T-helper 2 cell (primary cell): Measurements from ENCODE around the gene SHQ1.
A peak's percentile ranks its signal among the peaks of the same experiment; 100 is the strongest.

Experiments used
- DNase-seq, 5 experiments: peaks; one replicate each; pipeline versions ENCODE4 v3.0.0 to v3.0.0-alpha.2; 2012 to 2022

Gene SHQ1

GRCh38 chr3:72847282-72847681, 963 bp downstream of the SHQ1 start:
- DNase-seq = no peak

GRCh38 chr3:72846166-72846565, 2.1 kb downstream of the SHQ1 start:
- DNase-seq = no peak

DNA sequence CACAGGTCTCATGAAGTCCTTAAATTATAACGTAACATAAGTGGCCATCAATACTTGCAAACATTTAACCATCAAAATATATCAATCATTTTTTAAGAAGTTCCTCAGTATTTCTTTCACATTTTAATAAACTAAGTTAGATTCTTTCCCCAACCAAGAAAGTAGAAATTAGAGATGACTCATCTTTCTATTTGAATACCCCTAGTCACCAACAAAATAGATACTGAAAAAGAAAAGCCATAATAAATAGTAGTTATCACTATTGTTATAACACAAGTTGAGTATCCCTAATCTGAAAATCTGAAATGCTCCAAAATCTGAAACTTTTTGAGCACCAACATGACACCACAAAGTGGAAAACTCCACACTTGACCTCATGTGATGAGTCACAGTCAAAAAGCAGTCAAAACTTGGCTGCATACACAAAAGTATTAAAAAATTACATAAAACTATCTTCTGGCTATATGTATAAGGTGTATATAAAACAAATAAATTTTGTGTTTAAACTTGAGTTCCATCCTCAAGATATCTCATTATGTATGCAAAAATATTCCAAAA, 3.7 kb downstream of the SHQ1 start:
- DNase-seq = peak in 1 of 5 experiments; percentile 67

DNA sequence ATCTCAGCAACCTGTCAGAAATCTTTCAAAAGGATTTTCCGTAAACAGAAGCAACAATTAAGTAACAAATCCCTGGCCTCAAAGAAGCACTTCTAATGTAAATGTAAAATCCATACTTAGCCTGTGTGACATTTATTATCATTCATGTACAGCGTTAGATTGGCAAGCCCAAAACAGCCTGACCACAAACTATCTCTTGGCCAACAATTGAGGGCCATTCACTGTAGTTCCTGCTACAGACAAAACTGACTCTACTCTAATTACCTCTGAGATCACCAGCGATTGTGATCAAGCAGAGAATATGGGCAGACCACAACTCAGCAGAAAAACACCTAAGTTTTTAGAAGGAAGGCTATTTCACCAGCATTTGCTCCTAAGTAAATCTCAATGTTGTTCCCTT, 9.2 kb downstream of the SHQ1 start:
- DNase-seq = no peak

- no peak for DNase-seq
These were observed 11.3 kb downstream of the SHQ1 start for GRCh38 chr3:72836923-72837322.

- DNase-seq = no peak
These were observed 11.8 kb downstream of the SHQ1 start for GRCh38 chr3:72836416-72836815.

DNA sequence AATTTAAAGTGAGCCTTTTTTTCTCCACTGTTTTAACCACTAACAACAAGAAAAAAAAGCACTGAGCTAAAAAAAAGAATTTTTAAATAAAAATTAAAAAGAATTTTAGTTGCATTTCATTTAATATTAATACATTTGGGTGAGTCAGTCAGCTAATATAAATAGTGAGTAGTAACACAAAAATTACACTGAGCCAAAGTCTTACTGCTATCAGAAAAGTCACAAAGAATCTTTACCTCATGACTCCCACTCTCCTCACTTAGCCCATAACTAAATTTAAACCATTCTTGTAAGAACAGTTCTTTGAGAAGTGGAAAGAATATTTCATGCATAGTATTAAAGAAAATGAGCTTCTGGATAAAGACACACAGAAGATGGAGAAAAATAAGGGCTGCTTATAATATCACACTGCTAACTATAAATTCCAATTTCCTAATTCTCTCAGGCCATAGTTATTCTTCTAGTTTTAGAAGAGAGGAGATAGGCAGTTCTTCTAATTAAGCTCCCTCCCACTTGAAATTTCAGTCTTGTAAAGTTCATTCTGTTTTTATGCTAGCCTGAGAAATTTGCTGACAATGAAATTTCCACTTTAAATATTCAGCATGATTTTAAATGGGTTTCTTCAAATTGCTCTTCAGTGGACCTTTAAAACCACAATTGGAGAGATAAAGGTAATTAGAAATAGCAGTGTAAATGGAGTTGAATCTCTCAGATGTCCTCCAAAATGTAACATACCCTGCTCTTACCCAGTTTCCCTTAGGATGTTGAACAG, 17.6 kb downstream of the SHQ1 start:
- no peak for DNase-seq

DNA sequence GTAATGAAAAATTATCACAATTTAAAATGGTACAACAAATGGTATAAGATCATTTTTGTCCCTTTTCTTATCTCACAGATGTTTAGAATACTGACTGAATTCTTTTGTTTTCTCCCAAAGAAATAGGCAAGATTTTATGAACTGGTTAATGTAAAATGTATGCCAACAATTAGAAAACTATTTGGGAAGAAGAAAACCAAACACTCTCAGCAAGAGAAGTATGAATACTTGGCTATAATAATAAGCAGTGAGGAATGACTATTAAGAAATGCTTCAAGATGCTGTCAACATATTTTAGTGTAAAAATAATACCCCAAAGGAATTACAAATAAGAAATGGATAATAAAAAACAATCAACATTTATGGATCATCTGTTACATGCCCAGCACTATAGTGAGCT, 18.5 kb downstream of the SHQ1 start:
- DNase-seq = no peak

- peak in 1 of 5 experiments; percentile 48 for DNase-seq
These were observed 27.0 kb downstream of the SHQ1 start for GRCh38 chr3:72821161-72821781.

DNA sequence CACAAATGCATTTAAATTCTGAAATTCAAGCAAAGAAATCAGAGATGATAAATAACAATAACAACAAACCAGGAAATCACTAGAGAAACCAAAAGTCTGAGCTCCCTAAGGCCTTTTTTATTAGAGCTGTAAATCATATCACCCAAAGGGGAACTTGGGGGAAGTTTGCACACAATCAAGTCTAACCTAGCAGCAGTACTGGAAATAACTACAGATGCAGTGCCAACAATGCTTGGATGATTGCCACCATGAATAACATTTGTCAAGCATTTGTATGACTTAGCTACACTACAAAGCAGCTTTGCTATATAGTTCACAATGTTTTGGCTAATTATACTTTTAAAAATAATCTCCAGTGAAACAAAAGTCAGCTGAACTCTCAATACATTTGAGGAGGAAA, 27.8 kb downstream of the SHQ1 start:
- no peak for DNase-seq

DNA sequence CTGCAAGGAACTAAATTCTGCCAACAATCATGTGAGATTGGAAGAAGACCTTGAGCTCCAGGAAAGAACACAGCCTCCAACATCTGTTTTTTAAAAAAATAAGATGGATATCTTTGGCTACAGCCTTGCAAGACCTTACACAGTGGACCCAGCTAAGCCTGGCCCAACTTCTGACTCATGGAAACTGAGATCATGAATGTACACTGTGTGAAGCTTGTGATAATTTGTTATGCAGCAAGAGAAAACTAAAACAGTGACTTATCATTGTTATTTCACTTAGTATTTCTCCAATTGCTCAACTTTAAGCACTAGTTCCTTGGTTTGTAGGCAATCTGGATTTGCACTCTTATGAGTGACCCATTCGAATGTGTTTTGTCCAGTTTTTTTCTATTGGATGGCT, 29.3 kb downstream of the SHQ1 start:
- DNase-seq = no peak

- DNase-seq = no peak
These were observed 30.0 kb downstream of the SHQ1 start for GRCh38 chr3:72818092-72818773.

DNA sequence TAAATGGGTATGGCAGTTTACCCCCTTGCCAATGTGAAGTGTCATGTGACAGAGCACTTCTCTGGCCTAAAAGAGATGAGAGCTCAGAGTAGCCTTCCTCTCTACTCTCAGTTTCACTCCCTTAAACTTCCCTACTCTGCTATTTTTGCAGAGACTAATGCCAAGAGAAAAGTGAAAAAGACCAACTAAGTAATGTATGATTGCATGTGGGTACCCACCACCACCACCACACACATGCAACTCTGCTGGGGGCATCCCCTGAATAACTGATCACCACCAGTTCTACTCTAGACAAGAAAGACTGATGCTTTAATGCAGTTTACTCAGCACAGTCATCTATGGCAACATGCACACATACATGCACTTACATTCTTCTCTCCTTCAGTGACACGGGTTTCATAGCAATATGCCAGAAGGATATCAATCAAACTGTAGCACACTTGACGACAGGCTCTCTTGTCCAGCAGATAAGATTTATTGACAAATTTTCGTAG, 31.3 kb downstream of the SHQ1 start:
- peak in 1 of 5 experiments; percentile 73 for DNase-seq

- DNase-seq = no peak
These were observed 33.9 kb downstream of the SHQ1 start for GRCh38 chr3:72814308-72814707.

DNA sequence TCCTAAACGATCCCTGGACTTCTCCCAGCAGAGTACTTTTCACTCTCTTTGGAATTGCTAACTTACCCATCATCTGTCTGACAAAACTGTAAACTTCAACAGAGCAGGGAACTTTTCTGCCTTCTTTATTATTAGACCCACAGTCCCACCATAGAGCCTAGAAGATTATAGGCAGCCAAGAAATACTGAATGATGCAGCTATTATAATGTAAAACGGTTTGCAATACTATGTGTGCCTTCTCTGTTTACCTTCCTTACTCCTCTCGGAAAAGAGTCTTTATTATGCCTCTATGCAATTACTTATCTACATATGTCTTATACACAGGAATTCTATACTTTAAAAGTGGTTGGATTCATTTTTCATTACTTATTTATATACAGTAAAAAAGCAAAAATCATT, 36.0 kb downstream of the SHQ1 start:
- no peak for DNase-seq

GRCh38 chr3:72811571-72811970, 36.7 kb downstream of the SHQ1 start:
- no peak for DNase-seq

- DNase-seq = no peak
These were observed 37.4 kb downstream of the SHQ1 start for GRCh38 chr3:72810659-72811434.

GRCh38 chr3:72810063-72810462, 38.2 kb downstream of the SHQ1 start:
- DNase-seq = no peak

DNA sequence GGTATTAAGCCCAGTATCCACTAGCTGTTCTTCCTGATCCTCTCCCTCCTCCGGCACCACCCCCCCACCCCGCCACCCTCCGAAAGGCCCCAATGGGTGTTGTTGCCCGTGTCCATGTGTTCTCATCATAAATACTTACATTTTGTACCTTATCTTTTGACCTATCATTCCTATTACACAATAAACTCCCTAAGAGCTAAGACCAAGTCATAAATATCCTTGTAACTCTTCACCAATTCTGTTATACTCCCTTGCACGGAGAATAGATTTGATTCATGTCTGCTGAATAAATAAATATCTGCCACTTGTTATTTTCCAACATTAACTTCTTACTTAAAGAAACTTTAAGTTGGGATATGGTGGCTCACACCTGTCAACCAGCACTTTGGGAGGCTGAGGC, 43.9 kb downstream of the SHQ1 start:
- no peak for DNase-seq

GRCh38 chr3:72803573-72803972, 44.7 kb downstream of the SHQ1 start:
- no peak for DNase-seq

DNA sequence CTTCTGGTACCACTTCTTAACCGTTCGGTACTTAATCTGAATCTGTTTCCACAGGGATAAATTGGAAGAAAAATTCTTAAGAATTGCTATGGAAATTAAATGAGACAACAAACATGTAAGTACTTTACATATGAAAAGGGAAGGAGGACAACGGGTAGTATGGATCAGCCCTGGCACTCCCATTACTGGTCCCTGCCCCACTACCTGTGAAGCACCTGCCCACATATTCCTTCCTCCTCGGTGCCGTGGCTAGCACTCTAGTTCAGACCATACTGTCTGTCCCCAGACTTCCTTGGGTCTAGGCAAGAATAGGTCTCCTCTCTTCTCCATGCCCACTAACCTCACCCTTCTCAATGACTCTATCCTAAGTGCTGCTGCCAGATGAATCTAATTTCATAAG, 46.2 kb downstream of the SHQ1 start:
- DNase-seq = no peak

GRCh38 chr3:72800869-72801268, 47.4 kb downstream of the SHQ1 start:
- DNase-seq = peak in 1 of 5 experiments; percentile 47
